NCI-H345 (cell line): Measurements from ENCODE around the gene DDX19B.
A peak's percentile ranks its signal among the peaks of the same experiment; 100 is the strongest.
"Not testable (repeated sequence)": the region's sequence is repeated elsewhere in the genome, so short reads cannot be mapped to it uniquely, and the experiment has no call there.

Experiments
- DNase-seq: peaks from one replicate; lab custom pipeline; 2025; lab: John Stamatoyannopoulos, UW

DDX19B gene

DNA sequence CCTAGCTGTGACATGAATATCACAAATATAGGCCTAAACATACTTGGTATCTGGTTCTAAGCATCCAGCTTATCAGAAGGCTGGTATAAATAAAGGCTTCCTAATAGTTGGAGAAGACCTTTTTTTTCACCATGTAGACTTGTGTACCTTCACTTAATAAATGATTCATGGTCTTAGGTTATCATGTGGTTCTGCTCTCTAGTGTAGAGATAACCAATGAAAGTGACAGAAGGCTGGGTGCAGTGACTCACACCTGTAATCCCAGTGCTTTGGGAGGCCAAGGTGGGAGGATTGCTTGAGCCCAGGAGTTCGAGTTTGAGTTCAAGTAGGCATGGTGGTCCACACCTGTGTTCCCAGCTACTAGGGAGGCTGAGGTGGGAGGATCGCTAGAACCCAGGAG is 50.8 kb downstream of the DDX19B start:
- no peak for DNase-seq

- no peak for DNase-seq
Measured at GRCh38 chr16:70359552-70359951, 60.6 kb downstream of the DDX19B start.

- DNase-seq: no peak
Measured at GRCh38 chr16:70364399-70364798, 65.4 kb downstream of the DDX19B start.

- not testable (repeated sequence) for DNase-seq
Measured at GRCh38 chr16:70370145-70370544, 71.2 kb downstream of the DDX19B start.

GRCh38 chr16:70370924-70371323 is 71.9 kb downstream of the DDX19B start:
- DNase-seq: no peak

DNA sequence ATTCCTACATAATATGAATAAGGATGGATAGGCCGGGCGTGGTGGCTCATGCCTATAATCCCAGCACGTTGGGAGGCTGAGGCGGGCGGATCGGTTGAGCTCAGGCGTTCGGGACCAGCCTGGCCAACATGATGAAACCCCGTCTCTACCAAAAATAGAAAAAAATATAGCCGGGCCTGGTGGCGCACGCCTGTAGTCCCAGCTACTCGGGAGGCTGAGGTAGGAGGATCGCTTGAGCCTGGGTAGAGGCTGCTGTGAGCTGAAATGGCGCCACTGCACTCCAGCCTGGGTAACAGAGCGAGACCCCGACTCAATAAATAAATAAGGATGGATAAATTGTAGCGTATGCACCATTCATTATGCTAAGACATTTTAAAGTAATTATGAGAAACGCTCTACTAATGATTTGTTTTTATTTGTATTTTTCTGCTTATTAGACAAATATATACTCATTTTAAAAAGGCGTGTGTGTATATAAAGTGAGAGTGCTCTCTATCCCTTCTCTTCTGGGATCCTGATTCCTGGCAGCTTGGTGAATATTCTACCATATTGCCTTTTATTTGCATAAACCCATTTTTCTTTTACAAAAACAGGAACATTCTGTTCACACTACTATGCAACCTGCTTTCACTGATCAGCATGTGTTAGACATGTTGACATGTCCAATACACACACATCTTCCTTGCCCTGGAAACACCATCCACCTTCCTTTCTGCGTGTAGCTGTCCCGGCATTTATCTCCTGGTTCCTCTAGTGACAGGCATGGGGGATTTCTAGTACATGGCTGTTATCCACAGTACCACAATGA is 74.1 kb downstream of the DDX19B start:
- DNase-seq: no peak

GRCh38 chr16:70374213-70374612 is 75.2 kb downstream of the DDX19B start:
- DNase-seq: no peak

DNA sequence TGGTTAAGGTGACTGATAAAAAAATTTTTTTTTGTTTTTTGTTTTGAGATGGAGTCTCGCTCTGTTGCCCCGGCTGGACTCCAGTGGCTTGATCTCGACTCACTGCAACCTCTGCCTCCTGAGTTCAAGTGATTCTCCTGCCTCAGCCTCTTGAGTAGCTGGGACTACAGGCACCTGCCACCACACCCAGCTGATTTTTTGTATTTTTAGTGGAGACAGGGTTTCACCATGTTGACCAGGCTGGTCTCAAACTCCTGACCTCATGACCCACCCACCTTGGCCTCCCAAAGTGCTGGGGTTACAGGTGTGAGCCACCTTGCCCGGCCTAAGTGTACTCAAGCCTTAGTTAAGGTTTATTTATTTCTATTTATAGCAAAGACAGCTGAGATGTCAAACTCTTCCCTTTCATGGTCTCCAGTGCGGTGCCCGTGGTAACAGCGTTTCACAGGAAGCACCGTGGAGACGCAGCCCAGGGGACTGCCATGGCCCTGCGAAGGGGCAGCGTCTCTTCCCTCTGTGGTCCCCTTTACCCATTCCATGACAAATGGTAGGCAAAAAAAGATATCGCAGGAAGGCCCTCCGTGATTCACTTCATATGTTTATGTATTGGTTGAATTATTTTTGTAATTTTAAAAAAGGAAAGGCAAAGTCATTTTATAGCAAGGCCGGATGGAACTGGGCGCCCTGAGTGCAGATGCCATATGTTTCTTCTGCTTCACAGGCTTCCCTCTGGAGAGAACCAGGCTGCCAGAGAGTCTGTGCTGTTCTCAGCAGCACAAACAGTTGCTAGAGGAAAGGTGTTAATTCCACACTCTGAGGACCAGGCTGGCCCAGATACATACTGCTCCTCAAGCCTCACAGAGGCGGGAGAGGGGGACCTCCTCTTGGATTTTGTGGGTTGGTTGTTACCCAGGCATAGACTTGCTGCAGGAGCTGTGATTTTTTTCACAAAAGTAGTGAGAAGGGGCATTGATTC is 76.9 kb downstream of the DDX19B start:
- DNase-seq: no peak

- no peak for DNase-seq
Measured at GRCh38 chr16:70377782-70378181, 78.8 kb downstream of the DDX19B start.

- no peak for DNase-seq
Measured at GRCh38 chr16:70378869-70379493, 80.0 kb downstream of the DDX19B start.

DNA sequence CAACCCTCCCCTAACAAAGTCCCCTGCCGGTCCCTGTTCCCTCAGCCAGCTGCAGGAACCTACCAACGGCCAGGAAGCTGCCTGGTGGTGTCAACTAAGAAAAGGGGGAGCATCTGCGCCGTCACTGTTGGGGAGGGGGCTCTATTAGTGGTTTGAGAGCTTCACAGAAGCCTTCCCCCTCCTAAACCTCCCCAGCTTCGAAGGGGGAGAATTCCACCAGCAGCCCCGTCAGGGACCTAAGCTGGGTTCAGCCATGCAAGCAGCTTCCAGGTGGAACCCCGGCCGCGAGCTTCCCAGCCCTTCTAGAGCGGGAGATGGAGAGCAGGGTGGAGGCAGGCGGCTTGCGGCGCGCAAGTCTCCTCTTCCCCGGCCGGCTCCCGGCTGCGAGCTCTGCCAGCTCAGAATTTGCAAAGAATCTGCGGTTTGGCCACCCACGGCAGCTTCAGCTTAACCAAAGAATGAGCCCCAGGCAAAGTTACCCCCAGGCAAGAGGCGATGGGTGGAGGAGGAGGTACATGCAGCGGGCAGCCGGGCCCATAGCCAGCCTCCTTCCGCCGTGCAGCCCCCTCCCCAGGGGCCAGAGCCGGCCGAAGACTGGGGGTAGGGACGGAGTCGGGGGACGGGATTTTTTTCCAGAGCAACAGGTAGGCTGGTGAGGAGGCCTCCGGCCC is 81.4 kb downstream of the DDX19B start:
- peak; percentile 40 for DNase-seq

DNA sequence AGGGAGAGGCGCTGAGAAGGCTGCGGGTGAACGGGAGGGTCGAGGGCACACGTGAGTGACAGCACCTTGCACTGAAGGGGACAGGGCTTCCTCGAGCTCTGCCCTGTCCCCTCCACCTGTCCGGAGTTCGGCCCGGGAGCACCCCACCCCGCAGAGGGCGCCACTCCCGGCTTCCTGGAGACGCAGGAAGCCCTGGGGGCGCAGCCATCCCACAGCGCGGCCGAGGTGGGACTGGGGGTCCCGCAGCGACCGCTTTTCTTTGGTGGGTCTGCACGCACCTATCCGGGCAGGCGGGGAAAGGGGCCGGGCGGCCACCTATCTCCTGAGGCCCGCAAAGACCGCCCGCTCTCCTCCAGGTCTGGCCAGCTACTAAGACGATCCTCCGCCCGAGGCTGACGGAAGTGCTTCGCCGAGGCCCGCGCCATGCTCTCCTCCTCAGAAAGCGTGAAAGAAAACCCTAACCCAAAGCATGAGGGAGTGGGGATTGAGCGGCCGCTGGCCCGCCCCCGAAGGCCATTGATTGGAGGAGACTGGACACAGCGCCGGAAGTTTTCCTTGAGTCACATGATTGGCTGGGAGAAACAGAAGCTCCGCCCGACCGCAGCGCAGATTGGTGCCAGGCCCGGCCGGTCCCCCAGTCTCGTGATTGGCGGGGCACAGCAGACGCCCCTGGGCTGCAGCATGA is 82.1 kb downstream of the DDX19B start:
- peak; percentile 93 for DNase-seq

GRCh38 chr16:70381604-70382342 is 82.8 kb downstream of the DDX19B start:
- no peak for DNase-seq

DNA sequence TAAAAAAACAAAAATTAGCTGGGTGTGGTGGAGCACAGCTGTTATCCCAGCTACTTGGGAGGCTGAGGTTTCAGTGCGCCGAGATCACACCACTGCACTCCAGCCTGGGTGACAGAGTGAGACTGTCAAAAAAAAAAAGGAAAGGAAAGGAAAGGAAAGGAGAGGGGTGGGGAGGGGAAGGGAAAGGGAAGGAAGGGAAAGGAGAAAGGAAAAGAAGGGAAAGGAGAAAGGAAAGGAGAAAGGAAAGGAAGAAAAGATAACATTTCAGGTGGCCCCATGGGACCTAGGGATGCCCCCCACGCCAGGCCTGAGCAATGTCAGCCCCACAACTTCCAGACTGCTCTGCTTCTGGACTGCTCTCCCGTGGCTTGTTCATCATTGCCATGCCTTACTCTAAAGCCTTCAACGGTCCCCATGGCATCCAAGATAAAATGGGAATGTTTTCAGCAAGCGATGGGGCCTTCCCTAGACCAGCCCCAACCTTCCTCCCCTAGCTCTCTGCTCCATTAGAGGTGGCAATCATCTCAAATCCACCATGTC is 84.5 kb downstream of the DDX19B start:
- no peak for DNase-seq
